Fibroblast of skin of left biceps (primary cell): ENCODE results near the gene RALGPS1.
A peak's percentile ranks its signal among the peaks of the same experiment; 100 is the strongest.

ENCODE experiments used
- DNase-seq, 2 experiments: peaks; one replicate each; pipeline ENCODE4 v3.0.0-alpha.2; 2013; ENCODE audit warnings: low read depth in 2 of 2

RALGPS1 gene

GRCh38 chr9:127174386-127175318, 260.1 kb downstream of the RALGPS1 start:
- DNase-seq = no peak

GRCh38 chr9:127175319-127175715, 260.7 kb downstream of the RALGPS1 start:
- no peak for DNase-seq

- no peak for DNase-seq
These were observed 261.2 kb downstream of the RALGPS1 start for GRCh38 chr9:127175764-127176163.

- DNase-seq = no peak
These were observed 262.0 kb downstream of the RALGPS1 start for GRCh38 chr9:127176631-127177030.

GRCh38 chr9:127177231-127177630, 262.6 kb downstream of the RALGPS1 start:
- no peak for DNase-seq

- DNase-seq = no peak
These were observed 263.2 kb downstream of the RALGPS1 start for GRCh38 chr9:127177665-127178265.

- DNase-seq = no peak
These were observed 264.4 kb downstream of the RALGPS1 start for GRCh38 chr9:127178686-127179632.

GRCh38 chr9:127179633-127180441, 265.3 kb downstream of the RALGPS1 start:
- no peak for DNase-seq

GRCh38 chr9:127180457-127181314, 266.1 kb downstream of the RALGPS1 start:
- DNase-seq = no peak

GRCh38 chr9:127181315-127181580, 266.7 kb downstream of the RALGPS1 start:
- DNase-seq = no peak

- no peak for DNase-seq
These were observed 267.1 kb downstream of the RALGPS1 start for GRCh38 chr9:127181595-127182190.

GRCh38 chr9:127182901-127183746, 268.5 kb downstream of the RALGPS1 start:
- DNase-seq = no peak

GRCh38 chr9:127183814-127184582, 269.4 kb downstream of the RALGPS1 start:
- no peak for DNase-seq

GRCh38 chr9:127184641-127185040, 270.1 kb downstream of the RALGPS1 start:
- DNase-seq = no peak

GRCh38 chr9:127185181-127185580, 270.6 kb downstream of the RALGPS1 start:
- no peak for DNase-seq

GRCh38 chr9:127185931-127186781, 271.6 kb downstream of the RALGPS1 start:
- DNase-seq = peak; percentile 90 to 93

- DNase-seq = no peak
These were observed 272.2 kb downstream of the RALGPS1 start for GRCh38 chr9:127186806-127187205.
